HG02623 (cell line): ENCODE results near the gene RGS13.

Experiments
- ATAC-seq: cut with Tn5 transposase; IDR thresholded peaks from one replicate; pipeline ENCODE4 v1.9.1; 2021; ENCODE audit warnings: moderate library complexity; ENCODE audit not compliant: unreplicated experiment

Gene RGS13, protein sequence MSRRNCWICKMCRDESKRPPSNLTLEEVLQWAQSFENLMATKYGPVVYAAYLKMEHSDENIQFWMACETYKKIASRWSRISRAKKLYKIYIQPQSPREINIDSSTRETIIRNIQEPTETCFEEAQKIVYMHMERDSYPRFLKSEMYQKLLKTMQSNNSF

DNA sequence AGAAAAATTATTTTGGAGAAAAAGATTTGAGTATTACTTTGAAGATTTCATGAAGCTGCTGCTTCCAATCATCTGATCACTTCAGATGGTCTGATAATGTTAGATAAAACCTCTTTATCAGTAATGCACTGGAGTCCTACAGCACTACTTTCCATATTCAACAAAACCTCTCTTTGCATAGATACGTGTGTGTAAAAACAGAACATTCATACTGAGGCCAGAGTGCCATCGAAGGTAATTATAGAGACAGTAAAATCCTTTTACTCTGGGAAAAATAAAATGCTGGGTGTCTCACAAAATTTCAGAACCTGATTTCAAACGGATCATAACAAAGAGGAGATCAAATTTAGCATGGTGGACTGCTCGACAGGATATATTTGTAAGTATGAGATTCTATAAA lies at the start of gene RGS13:
Gene RGS13 (plus strand): TSS at position 209 of the 400 bp plus-strand sequence. CDS start 8,188 bp downstream, outside the sequence.
- ATAC-seq = no peak

DNA sequence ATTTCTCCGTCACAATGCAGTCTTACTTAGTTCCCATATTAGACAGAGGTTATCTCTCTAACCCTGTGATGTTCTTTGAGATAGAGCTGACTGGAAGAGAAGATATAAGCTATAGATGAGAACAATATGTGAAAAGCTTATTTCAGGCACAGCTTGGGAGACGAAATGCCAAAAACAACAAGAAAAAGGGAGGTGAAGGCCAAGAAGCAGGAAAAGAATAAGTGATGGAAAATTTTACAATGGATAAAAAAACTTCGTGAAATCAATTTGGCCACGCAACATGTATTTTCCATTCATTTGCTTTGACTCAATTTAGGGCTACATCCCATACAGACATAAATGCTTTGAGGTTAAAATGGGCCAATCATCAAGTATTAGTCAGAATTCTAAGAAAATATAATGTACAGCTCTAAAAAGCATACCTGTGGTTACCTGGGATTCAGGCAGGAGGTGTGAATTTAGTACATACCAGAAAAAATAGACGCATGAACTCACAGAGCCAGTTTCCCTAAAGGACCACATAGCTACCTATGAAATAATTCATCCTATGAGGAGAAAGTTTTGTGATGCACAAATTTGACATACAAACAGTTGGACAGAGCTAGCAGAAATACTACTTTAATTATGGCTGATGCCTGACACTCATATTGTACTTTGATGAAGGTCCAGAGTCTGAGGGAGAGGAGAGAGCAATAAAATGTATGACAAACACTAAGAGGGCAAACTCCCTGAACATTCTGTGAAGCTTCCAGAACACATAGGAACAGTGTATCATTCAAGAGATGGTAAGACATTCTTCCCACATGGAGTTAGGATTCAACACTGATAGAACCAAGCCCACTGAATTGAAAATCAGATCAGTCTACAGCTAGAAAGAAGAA lies 48.3 kb upstream of the RGS13 start:
- no peak for ATAC-seq

DNA sequence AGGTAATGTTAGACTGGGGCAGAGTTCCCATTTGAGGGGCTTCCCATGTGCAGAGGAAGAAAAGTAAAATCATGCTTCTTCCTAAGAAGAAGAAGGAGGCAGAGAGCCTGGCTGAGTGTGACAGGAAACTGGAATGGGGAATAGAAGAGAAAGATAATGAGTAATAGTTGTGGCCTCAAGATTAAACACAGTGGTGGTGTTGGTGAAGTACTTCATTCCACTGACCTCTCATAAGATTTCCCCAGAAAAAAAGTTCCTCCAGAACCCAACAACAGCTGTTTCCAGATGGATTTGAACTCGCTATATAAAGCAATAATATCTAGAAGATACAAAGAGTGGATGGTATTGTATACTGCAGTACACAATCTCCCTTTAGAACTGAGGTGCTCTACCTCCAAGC lies 47.4 kb upstream of the RGS13 start:
- no peak for ATAC-seq

DNA sequence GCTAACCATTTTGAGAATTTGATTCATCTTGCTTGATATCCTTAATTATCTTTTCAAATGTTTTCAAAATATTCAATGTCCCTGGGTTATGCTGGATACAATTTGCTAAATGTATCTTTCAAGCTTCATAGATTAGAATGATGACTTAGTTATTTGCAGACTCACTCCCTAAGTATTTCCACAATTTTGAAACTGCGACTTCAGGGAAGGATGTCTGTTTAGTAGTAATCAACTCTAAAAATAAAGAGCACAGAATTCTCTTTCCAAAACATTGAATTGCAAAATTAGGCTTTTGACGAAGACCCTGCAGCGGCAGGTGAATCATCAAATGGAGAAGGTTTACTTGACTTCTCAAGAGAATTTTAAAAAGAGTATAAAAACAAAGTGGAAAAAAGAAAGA lies 46.1 kb upstream of the RGS13 start:
- no peak for ATAC-seq

DNA sequence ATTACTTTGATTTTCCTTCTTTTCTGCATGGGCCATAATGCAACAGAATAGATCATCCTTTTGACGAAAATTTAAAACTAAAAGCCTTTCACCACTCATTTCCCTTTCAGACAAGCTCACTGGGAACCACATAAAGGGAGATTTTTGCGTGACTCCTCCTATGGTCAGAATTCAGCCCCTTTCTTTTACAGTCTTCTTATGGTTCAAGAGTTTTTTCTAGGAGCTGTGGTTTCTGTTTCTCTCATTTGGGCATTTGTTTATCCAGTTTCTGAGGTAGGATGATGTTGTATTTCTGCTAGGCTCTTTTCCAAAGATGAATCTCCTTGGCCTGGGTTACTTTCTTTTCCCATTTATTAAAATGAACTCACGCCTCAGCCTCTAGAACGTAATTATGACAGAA lies 43.4 kb upstream of the RGS13 start:
- ATAC-seq = no peak

DNA sequence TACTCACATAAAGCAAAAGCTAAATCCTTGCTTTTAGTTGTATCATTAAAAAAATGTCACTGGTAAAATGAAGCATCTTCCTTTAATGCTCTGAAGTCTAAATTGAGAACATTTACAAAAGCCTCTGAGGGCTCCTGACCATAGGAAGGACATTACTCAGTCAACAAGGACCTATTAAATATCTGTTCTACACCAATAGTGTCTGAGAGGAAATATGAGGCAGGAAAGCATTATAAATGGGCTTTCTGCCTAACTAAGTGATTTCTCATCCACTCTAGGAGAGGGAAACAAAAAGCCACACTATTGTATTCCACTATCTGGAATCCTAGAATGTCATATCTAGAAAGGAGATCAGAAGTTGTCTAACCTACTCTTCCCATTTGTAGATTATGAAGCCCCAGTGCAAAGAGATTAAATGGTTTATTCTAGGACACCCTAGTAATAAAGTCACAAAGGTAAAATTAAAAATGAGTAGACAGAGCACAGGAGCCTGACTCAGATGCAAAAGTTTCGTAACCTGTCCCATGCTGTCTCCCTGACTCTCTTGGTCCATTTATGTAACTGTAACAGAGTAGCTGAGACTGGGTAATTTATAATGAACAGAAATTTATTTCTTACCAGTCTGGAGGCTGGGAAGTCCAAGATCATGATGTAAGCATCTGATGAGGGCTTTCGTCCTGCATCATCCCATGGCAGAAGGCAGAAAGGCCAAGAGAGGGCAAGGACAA lies 42.8 kb upstream of the RGS13 start:
- no peak for ATAC-seq

DNA sequence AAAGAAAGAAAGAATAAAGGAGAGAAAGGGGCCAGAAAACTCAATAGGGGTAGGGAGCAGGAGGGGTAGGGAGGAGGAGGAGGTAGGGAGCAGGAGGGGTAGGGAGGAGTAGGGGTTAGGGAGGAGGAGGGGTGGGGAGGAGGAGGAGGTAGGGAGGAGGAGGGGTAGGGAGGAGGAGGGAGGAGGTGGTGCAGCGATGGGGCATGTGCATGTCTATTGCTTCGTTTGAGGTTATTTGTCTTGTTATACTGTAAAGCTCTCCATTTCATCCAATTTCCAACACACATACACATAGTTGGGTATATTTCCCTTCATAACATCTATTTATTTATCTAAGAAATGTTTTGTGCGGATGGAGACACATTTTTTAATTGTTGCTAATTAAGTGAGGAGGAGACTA lies 40.6 kb upstream of the RGS13 start:
- no peak for ATAC-seq

DNA sequence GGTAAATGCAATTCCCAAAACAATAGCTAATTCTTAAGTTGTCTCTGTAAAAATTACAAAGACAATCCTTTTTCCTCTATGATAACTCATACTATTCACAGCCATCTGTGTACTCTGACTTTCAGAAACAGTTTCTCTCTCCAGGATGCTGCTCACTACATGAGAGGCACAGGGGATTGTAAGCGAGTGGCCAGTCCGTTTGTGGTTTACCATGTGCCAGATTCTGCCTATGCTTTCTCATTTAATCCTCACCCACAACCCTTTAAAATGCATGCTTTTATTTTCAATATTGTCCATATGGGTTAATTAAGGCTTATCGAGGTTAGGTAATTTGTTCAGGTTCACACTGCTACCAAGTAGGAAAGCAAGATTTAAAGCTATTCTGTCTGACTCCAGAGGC lies 37.4 kb upstream of the RGS13 start:
- ATAC-seq = no peak

DNA sequence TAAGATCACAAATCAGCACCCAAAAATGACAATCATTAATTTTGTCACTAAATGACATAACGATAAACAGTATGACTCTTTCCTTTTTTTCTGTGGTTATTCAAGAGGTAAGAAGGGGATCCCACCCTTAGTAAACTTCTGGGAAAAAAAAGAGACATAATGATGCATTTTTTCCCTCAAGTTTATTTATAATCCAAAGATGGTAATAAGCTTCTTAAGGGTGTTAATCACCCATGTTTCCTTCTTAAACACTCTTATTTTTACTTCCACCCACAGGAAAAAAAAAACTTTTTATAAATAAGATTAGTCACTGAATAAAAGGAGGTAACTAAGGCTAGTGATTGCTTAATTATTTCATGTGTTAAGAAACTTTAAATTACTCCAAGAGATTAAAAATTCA lies 35.7 kb upstream of the RGS13 start:
- no peak for ATAC-seq

DNA sequence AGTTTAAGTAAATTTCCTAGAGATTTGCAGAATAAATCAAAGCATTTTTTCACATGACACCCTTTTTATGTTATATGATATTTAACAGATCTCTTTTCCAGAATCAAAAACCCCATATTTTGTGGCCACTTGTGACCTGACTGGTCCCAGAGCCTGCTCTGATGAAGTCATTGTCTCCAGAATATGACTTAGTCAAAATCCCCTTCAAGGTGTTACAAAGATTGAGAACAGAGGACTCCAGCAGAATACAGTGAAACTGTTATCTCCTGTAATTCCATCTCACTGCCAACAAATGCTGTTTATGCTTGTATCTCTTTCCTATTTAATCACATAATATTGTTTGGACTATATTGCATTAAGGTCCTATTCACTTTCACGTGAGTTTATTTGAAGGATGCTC lies 34.8 kb upstream of the RGS13 start:
- ATAC-seq = peak; percentile 45

DNA sequence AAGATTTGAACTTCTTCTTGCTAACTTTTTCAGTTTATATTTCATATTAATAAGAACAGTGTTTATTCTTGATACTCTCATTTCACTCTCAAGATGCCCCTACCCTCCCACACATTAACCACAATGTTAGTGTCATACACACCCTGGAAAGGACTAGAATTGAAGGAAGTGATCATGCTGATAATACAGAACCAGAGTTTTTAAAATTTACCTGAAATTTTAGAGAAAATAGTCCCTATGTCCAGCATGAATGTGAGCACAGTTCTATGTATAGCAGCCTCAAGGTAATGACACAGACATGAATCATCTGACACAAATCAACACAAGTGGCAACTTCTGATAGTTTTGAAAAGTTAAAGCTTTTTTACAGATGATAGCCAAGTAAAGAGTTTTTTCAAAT lies 34.4 kb upstream of the RGS13 start:
- ATAC-seq = peak; percentile 39

DNA sequence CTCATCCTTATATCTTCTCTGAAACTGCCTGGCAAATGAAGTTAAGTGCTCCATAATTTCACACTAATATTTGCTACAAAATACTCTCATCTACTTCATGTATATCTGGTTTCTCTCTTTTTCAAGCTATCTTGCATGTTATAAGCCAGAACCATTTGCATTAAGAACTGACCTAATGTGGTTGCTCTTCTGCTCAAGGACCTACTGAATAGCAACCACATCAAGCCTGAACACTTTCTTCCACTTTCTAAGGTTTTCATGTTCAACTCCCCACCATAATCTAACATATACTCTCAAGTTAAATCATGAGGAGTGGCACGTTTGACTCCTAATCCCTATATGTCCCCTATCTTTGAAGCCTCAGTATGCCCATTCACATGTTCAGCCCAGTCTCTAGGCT lies 33.2 kb upstream of the RGS13 start:
- ATAC-seq = no peak

DNA sequence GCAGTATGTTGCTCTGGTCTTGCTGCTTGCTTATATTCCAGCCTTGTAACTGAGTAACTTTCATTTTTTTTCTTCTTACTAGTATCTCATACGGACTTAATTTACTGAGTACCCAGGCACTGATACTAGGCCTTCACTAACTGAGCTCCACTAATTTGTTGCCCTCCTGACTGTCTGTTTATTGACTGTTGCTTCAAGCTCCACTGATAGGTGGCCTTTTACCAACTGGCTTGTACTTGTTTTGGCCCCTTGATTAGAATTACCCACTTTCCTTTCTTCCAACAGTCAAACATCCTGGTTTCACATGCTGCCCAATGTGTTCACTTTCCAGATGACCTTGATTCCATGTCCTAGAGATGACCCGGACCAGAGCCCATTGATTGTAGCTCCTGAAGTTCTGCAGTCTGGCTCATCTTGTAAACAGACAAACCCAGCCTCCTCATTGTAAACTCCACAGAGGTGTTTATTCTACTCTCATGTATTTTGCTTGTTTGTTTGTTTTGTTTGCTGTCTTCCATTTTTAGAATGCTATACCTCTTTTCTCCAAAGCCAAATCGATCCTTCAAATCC lies 32.6 kb upstream of the RGS13 start:
- ATAC-seq = no peak

DNA sequence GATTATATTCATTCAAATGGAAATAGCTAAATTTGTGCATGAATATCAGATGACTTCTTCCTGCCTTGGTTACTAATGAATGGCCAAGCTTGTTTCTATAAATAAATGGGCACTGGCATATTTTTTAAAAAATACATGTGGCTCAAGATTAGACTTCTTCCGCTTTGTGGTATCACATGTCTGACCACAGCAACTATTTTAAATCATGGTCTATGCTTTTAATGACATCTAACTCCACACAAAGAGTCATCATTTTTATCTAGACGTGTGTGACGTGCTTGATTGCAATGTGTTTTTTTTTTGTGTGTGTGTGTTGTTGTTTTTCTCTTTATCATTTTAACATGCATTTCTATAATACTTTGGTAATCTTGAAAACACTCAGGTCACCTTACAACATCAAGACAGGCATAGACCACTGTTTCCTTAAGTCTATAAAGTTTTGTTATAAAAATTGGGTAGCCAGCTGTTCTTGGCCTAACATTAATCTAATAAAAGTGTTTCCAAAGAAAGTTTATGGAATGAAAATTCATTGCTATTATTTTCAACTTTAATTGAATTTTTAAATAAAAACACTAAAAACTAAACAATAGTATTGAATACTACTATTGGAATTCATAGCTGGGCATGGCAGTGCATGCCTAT lies 30.8 kb upstream of the RGS13 start:
- peak; percentile 25 for ATAC-seq

DNA sequence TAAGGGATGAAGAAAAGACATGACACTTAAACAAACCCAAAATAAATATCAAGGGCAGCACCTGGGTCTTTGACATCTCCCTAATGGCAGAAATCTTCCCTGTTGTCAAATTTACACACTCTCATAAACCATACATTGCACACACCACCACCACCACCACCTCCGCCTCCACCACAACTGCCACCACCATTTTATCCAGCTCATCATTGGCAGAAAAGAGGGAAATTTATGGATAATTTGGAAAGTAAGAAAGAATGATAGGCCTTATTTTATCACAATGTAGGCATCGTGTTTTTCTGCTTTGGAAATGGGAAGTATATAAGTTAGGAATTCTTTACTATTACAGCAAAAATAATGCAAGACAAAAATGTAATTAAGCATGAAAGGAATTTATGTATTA lies 27.3 kb upstream of the RGS13 start:
- no peak for ATAC-seq

DNA sequence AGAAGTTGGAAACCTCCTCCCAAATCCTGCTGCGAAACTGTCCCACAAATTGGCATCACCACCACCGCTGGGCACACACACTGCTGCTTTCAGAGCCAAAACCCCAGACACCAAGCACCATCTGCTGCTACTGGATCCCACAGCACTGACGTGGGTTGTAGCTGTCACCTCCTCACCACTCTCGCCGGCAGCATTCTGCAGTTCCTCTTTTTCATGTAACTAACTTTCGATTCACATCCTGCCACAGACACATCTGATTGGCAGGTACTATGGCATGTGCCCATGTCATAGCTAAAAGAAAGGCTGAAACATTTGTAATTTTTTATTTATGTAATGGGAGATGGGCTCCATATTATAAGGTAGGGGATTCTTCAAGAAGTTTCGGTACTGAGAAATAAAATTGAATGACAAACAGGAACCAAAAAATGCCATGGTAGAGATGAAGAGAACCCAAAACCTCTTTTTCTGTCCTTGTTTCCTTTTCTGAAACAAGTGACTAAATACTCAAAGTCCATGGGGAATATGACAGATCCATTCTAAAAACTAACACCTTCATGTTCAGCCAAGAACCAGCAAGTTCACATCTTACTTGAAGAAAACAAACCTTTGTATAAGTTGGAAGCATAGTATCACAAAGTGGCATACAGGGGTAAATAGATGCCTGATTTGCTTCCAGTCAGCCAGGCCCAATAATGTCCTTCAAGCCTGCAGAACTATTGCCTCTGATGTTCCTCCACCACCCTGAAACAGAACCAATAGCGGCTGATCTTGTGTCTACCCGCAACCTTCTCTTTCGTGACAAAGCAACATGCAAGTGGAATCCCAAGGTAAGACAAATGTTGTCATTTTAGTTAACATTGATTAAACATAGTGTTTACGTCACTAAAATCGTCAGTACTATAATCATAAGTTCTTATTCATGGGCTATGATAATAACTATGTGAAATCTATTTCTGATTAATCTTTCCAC lies 26.6 kb upstream of the RGS13 start:
- ATAC-seq = peak; percentile 99

DNA sequence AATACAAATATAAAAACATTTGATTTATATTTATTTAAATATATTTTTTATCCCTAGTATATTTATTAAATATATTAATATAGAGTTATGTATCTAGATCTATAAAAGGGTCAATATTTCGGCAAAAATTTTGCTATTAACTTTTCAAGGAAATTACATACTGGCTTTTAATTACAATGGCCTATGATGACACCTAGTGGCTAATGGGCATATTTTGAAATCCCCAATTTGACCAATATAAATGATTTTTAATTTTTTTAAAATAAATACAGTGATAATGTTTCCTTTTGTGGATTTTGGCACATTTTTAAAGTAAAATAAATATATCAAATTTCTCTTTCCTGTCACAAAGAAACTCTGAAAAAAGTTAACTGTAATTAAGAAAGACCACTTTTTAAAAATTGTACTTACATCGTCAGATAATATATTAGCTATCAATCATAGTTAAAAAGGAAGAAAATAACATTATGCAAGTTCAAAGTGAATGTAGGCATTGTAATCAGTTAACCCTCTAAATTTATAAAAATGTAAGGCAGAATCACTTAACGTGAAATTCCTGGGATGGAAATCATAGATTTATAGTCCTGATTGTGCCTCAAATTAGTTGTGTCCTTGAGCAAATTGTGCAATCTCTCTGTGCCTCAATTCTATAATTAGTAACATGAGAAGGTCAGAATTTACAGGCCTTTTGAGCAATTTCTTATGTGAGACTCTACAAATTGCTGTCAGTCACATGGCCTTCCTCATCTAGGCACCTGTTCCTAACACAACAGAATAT lies 25.6 kb upstream of the RGS13 start:
- ATAC-seq = no peak

DNA sequence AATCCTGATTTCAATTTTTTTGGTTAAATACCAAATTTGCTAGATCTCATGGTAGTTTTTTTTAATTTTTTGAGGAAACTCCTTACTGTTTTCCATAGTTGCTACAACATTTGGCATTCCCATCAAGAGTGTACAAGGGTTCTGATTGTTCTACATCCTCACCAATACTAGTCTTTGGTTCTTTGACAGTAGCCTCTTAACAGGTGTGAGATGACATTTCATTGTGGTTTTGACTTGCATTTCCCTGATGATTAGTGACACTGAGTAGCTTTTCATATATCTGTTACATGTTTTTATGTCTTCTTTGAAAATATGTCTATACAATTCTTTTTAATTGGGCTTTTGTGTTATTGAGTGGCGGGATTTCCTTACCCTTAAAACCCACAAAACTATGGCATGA lies 20.9 kb upstream of the RGS13 start:
- no peak for ATAC-seq

DNA sequence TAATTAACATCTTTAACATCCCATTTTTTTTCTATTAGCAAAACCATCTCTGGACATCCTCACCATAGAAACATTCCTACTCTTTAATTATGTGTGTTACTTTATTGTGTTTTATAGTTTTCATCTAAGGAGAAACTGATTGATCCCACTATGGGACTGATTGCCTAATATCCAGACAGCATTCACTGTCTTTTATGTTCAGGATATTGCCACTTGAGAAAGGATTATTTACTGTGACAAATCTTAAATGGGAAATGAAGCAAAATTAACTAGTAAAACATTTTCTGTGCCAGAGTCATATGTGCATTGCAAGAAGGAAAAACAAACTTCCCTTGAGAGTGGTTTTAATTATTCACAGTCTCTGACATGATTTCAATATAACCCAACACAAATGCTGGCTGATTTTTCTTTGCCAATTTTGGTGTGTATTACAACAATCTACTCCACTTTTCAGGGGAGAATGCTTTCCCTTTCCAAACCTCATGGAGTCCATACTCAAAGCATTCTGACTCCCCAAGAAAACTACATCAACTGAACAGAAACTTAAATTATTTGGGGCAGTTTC lies 15.8 kb upstream of the RGS13 start:
- no peak for ATAC-seq
